ENCODE results near the gene FCHSD2. TPM values are rescaled to one million over a fixed set of nuclear protein-coding genes. Genes with fewer than 3 reads are reported as not detected.
A peak's percentile ranks its signal among the peaks of the same experiment; 100 is the strongest.

The FCHSD2 gene
- total RNA-seq, 1 donor from 2014 or later, result 69.5 TPM

DNA sequence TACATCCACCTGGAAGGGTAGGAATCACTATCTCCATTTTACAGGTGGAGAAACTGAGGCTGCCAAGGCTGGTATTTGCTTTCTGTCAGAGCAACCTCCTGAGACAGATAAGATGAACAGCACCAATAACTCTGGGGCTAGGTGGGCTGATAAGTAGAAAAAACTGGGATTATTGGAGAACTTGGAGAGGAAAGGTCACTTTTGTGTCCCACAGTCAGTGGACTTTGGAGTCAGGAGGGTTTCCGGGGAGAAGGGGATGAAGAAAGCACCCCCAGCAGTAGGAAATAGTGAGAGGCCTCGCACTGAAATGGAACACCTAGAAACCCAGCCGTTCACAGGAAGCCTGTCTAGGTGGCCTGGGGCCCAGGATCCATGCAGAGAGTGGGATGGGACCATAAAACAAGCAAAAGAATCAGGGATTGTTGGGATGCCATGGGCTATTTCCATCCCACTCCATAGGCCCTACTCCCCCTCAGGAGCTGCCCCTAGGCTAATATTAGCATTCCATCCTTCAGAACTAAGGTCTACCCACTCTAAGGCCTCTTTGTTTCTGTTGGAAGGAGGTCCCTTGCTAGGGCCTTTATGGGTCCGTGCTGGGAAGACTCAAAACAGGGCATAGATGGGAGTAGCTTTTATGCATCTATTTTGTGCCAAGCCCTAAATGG is 31.0 kb upstream of the FCHSD2 start:
- Mint-ChIP-seq H3K36me3 (ENCODE audit: low read depth) (no peaks in the 10 kb centered on the region), H3K4me3 (ENCODE audit: unreplicated experiment) (no peak overlapping the region), H3K27me3 (ENCODE audit: low read depth) (peaks cover under 1% of the 10 kb centered on the region), H3K9me3 (ENCODE audit: low read depth) (no peaks in the 10 kb centered on the region), H3K4me1 (ENCODE audit: low read depth) (peaks cover 63% of the 10 kb centered on the region), H3K27ac (ENCODE audit: unreplicated experiment) (no peak overlapping the region)
- TF ChIP-seq, protein P1, sequence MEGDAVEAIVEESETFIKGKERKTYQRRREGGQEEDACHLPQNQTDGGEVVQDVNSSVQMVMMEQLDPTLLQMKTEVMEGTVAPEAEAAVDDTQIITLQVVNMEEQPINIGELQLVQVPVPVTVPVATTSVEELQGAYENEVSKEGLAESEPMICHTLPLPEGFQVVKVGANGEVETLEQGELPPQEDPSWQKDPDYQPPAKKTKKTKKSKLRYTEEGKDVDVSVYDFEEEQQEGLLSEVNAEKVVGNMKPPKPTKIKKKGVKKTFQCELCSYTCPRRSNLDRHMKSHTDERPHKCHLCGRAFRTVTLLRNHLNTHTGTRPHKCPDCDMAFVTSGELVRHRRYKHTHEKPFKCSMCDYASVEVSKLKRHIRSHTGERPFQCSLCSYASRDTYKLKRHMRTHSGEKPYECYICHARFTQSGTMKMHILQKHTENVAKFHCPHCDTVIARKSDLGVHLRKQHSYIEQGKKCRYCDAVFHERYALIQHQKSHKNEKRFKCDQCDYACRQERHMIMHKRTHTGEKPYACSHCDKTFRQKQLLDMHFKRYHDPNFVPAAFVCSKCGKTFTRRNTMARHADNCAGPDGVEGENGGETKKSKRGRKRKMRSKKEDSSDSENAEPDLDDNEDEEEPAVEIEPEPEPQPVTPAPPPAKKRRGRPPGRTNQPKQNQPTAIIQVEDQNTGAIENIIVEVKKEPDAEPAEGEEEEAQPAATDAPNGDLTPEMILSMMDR (IDR thresholded peaks at IDR 0.05), result no peak
- DNase-seq (ENCODE audit: low spot score), result no peak

DNA sequence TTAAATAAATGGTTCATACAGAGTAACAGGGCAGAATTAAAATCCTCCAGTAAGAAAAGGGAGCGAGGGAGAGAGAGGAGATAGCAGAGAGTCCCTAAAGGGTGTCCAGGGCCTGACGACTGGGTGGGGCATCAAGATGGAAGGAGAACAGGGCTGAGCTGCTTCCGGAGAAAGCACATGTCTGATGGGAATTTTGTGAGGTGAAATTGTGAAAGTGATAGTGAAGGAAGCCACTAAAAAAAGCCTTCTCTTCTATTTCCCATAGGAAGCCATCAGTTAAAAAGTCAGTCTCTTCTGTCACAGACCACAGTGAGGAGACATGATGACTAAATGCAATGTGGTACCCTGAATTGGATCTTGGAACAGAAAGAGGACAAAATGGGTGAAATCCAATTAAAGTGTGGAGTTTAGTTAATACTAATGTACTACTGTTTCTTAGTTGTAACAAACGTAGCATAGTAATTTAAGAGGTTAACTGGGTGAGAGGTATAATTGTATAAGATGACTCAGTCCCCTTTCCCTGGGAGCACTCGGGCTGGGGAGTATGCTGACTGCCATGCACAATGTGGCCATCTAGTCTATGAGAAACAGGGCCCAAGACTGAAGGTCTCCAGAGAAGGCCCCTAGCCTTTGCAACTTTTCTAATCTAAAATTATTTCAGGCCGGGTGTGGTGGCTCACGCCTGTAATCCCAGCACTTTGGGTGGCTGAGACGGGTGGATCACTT is 29.5 kb upstream of the FCHSD2 start:
- DNase-seq (ENCODE audit: low spot score), result no peak
- Mint-ChIP-seq H3K9me3 (ENCODE audit: low read depth) (no peaks in the 10 kb centered on the region), H3K27me3 (ENCODE audit: low read depth) (no peaks in the 10 kb centered on the region), H3K36me3 (ENCODE audit: low read depth) (no peaks in the 10 kb centered on the region), H3K27ac (ENCODE audit: unreplicated experiment) (no peak overlapping the region), H3K4me1 (ENCODE audit: low read depth) (peaks cover 49% of the 10 kb centered on the region), H3K4me3 (ENCODE audit: unreplicated experiment) (no peak overlapping the region)
- TF ChIP-seq, protein P1 (IDR thresholded peaks at IDR 0.05), result no peak

DNA sequence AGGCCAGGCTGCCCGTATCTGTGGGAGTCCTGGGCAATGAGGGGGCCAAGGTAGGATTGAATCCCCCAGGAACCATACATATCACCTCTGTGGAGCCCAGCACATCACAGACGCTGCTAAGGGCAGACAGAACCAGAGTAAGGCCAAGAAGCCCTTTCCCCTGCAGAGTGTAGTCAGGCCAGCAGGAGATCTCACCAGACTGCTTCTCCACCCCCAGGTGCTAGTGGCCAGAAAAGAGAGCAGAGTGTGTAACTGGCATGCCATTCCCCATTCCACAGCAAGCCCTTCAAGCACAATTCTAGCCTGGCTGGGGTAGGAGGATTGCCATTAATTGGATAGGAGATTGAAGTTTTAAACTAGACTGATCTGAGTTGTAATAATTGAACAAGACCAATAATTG is 28.0 kb upstream of the FCHSD2 start:
- TF ChIP-seq, protein P1 (IDR thresholded peaks at IDR 0.05), result no peak
- Mint-ChIP-seq H3K4me1 (ENCODE audit: low read depth) (peaks cover 34% of the 10 kb centered on the region), H3K27ac (ENCODE audit: unreplicated experiment) (no peak overlapping the region)

DNA sequence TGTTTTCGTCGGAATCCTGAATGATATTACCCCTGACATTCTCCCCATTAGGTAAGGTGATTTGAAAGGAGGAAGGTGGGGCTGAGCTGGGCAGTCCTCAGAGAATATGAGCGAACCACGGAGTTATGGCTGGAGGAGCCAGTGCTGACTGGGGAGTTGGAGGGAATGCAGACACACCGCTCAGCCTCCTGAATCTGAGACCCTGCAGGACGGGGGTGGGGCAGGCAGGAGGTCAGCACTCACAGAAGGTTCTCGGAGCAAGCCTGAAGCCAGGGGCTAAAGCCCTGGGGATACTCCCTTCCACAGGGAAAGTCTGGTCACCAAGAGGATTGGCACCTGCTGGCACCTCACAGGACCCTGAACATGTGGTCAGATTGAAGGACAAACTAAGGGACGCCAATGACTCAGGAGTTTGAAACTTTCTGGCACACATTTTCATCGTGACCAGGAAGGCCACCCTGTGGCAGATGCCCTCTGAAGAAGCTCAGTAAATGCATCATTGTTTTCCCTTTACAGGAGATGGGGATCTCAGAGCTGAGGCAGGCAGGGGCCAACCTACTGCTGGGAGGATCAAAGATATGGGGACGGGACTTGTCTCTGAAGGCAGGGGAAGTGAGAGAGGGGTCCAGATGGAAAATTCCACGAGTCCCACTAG is 26.9 kb upstream of the FCHSD2 start:
- H3K27ac Mint-ChIP-seq (ENCODE audit: unreplicated experiment), result no peak overlapping the region
- DNase-seq (ENCODE audit: low spot score), result no peak
- H3K4me3 Mint-ChIP-seq (ENCODE audit: unreplicated experiment), result no peak overlapping the region
- H3K27me3 Mint-ChIP-seq (ENCODE audit: low read depth), result no peaks in the 10 kb centered on the region
- no peaks in the 10 kb centered on the region for H3K9me3 Mint-ChIP-seq (ENCODE audit: low read depth)
- TF ChIP-seq, protein P1 (IDR thresholded peaks at IDR 0.05), result peak; percentile 32
- H3K36me3 Mint-ChIP-seq (ENCODE audit: low read depth), result no peaks in the 10 kb centered on the region
- H3K4me1 Mint-ChIP-seq (ENCODE audit: low read depth), result peaks cover 35% of the 10 kb centered on the region

More for the DNA sequence above, 28.0 kb upstream of the FCHSD2 start:
- Mint-ChIP-seq H3K36me3 (ENCODE audit: low read depth) (no peaks in the 10 kb centered on the region), H3K27me3 (ENCODE audit: low read depth) (no peaks in the 10 kb centered on the region), H3K9me3 (ENCODE audit: low read depth) (no peaks in the 10 kb centered on the region), H3K4me3 (ENCODE audit: unreplicated experiment) (no peak overlapping the region)
- no peak for DNase-seq (ENCODE audit: low spot score)

DNA sequence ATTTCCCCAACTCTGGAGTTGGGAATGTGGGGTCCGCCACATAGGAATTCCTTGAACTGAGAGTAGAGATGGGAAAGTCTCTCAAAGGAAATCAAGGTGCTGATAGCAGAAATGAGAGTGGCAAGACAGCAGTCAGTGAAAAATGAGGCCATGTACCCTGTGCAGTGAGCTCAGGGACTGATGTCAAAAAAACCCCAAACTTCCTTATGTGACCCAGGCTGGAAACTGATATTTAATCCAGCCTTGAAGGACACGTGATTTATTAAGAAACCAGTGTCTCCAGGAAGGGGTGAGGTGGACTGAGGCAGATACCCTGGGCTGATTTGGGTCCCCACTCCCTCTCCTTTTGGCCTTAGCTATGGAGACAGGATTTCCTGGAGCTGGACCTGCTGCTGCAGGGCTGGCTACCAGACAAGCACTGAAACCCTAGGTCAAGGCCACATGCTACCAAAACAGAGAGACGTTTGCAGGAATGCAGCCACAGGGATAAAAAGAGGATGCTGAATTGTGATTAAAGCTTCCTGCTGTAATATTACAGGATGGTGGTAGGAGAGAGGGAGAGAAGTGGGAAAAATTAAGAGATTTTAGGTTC is 25.3 kb upstream of the FCHSD2 start:
- Mint-ChIP-seq H3K36me3 (ENCODE audit: low read depth) (no peaks in the 10 kb centered on the region), H3K9me3 (ENCODE audit: low read depth) (no peaks in the 10 kb centered on the region), H3K4me3 (ENCODE audit: unreplicated experiment) (no peak overlapping the region), H3K4me1 (ENCODE audit: low read depth) (peaks cover 32% of the 10 kb centered on the region), H3K27me3 (ENCODE audit: low read depth) (no peaks in the 10 kb centered on the region), H3K27ac (ENCODE audit: unreplicated experiment) (no peak overlapping the region)
- DNase-seq (ENCODE audit: low spot score), result no peak
- TF ChIP-seq, protein P1 (IDR thresholded peaks at IDR 0.05), result no peak
